Measurements from ENCODE around the gene PRKCD.

GRCh38 chr3:53114412-53115074, 46.5 kb upstream of the PRKCD start:
- TF ChIP-seq CTCF (IDR thresholded peaks at IDR 0.05) = no peak
- no peak for TF ChIP-seq POLR2A (IDR thresholded peaks at IDR 0.05)
